GM19397 (cell line): ENCODE data around the gene MAMSTR.
"Not testable (repeated sequence)": the region's sequence is repeated elsewhere in the genome, so short reads cannot be mapped to it uniquely, and the experiment has no call there.

ENCODE experiments used
- ATAC-seq: cut with Tn5 transposase; IDR thresholded peaks from one replicate; pipeline ENCODE4 v1.9.1; 2021; ENCODE audit warnings: mild to moderate bottlenecking, moderate library complexity; ENCODE audit not compliant: unreplicated experiment

The MAMSTR gene

DNA sequence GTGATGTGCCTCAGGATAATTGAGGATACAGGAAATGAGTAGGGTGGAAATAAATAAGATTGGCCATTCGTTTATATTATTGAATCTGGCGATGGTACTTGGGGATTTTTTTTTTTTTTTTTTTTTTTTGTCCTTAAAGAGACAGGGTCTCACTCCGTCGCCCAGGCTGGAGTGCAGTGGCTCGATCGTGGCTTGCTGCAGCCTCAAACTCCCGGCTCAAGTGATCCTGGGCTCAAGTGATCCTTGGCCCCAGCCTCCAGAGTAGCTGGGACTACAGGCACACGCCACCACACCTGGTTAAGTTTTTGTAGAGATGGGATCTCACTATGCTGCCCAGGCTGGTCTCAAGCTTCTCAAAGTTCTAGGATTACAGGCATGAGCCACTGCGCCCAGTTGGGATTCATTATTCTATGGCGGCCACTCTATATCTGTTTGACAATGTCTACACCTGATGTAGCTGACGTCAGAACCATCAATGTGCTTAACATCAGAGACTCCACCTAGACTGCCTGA lies 2.7 kb upstream of the MAMSTR start:
- ATAC-seq, result no peak

DNA sequence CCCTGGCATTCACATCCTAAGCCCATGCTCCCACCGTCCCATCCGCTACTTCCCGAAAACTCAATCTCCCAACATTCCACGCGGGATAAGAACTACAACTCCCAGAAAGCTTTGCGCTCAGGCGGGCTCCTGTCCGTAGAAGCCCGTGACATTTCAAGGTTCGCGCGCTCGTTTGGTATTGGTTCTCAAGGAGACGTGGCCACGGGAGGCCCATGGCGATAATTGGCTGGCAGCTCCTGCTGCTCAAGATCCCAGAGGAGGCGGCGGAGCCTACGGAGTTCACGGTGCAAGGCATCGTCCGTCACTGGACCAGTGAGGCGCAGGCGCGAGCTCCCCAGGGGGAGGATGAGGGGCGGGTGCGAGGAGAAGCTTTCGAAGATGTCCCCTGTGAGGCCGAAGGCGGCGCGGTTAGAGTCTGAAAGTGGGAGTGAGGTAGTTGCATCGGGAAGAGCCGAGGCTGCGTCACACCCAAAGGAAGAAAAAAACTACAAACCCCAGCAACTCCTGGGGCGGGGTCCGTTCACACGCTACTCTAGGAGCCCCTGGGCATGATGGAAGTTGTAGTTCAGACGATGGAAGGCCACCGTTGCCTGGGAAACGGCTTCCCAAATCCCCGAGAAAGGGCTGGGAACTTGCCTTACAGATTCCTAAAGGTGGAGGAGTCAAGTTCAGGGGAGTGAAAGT lies 1.2 kb upstream of the MAMSTR start:
- ATAC-seq, result peak; percentile 79

DNA sequence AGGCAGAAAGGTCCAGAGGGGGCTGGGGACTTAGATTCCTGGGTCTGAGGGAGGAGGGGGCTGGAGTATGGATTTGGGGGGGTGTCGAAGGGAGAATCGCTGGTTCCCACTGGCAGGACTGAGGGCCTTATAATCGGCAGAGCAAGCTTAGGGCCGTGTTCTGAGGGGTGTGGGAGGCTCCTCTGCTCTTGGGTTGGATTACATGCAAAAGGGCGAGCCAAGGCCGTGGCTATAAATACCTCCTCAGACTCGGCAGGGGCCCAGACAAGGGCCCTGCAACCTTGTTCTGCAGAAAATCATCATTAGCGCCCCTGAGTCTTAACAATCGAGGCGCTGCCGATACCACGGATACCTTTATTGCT lies 707 bp upstream of the MAMSTR start:
- peak; percentile 2 for ATAC-seq

DNA sequence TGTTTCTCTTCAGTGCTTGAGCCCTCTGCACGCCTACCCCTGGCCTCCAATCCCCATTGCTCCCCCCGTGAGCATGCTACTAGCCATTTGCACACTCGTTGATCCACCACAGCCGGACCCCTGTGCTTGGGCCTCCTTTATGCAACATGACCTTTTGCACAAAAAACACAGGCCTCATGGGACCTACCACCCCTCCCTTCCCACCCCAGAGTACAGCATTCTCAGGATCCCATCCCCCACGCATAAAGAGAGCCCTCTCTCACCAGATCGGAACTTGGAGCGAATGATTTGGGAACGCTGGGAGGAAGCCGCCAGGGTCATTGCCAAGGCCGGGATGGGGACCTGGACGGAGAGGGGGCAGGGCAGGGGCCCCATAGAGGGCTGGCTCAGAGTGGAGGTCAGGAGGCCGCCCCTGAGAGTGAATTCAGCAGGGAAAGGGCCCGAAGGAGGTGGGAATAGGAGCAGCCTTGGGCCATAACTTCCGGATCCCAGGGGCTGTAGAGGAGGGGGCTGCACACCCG lies 754 bp downstream of the MAMSTR start:
- ATAC-seq, result no peak

DNA sequence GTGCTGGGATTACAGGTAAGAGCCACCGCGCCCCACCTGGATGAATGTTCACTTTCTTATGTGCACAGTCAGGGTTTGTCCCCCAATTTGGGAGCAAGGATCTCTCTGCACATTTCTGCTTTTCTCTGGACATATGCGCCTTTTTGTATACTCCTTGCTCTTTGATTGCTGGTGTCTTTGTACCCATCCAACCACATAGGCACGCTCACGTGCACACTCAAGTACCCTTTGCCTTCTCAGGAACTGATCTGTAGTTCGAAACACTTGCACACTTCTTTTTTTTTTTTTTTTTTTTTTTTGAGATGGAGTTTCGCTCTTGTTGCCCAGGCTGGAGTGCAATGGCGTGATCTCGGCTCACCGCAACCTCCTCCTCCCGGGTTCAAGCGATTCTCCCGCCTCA lies 1.4 kb downstream of the MAMSTR start:
- not testable (repeated sequence) for ATAC-seq

DNA sequence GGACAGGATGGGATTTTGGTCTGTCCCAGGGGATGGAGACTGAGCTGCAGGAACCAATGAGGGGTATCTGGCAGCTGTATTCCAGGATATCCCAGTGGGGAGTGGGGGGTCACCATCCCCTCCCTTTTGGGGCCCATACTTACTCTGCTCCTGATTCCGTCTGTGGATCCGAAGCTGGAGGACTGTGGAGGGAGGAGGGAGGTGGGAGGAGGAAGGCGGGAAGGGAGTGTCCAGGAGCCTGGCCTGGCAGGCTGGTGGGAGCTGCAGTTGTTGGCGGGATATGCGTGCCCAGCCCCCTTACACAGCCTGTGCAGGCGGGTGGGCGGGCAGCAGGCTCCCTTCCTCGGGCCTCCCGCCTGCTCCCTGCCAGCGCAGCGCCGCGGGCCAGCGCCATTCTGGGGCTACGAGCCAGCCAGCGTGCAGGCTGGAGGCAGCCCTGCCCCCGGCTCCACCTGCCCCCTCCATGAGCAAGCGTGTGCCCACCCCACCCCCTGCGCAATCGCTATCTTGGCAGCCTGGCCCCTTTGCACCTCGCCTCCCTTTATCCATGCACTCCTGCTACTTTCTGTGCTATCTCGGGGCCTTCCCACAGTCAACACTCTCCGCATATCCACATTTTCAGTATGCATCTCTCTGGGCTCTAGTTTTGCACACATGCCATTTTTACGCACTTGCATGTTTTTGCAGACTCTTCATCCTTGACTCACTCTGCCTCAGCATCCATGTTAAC lies 2.8 kb downstream of the MAMSTR start:
- ATAC-seq, result no peak

DNA sequence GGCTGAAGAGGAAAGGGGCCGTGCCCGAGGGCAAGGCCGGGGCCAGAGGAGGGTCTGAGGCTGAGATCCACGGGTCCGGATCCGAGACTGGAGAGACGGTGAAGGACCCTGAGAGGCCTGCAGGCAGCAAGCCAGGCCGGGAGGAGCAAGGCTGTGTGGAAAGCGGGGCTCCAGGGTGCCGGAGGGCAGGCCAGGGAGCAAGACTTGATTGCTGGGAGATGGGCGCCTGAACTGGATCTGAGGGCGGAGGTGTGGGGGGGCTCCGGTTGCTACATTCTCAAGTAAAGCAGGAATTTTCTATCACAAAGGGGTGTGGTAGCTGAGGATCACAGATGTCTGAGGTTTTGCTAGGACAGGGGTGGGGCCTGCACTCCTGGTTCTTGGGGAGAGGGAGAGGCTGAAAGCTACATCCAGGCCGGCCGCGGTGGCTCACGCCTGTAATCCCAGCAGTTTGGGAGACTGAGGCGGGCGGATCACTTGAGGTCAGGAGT lies 3.8 kb downstream of the MAMSTR start:
- no peak for ATAC-seq

DNA sequence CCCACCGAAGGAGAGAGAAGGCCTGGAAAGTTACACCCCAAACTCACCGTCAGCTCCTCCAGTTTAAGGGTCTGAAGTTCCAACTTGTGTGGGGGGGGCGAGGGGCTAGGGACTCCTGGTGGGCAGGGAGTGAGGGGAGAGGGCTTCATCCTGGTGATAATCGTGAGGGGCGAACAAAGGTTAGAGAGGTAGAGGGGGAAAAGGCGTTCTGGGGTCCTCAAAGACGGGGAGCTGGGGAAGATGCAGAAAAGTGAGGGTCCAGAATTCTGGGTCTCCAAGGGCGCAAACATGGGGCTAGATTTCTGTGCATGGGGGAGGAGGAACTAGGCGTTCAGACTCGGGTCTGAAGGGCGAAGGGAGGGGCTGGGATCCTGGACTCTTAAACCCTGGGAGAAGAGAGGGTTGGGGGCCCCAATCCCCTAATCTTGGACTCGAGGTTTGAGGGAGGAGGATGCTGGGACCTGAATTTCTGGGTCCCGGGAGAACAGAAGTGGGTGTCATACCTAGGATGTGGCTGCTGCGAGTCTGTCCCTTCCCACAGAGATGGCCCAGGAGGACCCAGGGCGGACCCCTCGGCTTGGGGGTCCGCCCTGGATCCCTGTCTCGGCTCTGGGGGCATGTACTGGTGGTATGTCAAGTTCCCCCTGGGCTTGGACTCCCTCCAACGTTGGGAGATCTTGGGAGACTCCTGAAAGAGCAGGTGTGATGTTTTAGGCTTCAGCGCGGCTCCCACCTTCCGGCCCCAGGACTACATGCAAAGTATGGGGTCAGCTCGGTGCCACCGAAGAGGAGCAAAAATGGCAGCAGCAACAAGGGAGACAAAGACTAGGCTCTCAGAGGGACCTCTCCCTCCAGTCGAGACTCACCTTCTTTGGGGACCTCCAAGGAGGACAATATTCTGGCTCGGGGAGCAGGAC lies 4.5 kb downstream of the MAMSTR start:
- ATAC-seq, result no peak

DNA sequence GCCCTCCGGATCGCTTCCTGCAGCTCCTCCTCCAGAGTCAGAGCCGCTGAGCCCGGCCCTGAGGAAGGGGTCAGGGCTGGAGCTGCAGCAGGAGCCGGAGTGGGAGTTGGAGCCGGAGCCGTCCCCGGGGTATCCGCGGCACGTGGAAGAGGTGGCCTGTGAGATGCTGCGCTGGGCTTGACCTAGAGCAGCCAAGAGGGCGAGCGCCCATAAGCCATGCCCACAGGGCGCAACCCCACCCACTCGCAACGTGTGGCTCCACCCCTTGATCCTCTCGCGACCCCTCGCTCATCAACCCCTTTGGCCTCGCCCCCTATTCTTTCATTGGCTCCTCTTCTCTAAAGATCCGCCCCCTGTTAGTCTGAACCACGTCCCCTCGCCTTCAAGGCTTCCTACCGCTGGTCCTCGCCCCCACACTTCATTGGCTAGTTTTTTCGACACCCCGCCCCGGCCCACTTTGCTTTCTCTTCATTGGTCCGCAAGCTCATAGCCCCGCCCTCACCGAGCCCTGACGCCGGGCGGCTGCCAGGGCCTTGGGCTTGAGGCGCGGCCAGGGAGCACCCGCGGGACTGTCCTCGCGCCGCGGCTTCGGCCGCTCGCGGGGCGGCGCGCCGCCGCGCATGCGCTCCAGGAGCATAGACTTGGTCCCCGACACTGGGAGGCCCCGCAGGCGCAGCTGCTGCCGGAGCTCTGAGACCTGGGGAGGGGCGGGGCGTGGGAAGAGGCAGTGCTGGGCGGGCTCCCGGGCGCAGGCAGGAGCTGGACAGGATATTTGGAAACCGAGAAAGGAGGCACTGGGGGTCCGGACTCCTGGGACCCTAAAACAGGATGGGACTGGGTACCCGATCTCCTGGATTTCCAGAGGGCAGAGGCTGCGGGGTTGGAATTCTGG lies 5.4 kb downstream of the MAMSTR start:
- peak; percentile 89 for ATAC-seq

DNA sequence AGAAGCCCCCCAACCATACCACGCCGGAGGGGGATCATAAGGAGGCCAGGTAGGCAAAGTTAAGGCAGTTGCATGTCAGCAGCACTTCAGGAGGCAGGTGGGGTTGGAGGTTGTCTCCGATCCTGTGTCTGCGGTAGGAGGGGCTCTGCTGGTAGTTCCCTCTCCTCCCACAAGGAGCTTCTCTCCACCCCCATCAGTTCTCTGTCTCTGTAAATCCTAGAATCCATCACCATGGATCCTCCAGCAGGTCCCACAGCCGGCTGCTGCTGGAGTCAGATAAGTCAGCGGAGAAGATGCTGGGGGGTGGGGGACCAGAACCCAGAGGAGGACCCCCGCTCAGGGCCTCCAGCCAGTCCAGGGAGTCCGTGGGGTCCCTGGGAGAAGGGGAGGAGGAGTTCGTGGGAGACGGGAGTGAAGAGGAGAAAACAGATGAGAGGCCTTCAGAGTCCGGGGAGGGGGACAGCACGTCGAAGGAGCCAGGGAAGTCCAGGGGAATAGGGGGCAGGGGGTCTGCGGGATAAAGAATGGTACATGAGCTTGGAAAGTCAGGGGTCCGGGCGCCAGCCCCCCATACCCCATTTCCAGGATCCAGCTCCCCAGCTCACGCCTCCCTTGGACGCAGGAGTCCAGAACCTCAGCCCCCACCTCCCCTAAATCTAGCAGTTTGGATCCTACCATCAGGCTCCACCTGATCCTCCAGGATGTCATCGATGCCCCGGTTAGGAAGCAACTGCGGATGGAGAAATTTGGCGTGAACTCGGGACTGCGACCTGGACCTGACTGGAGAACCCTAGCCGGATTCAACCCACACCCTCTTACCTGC lies 6.3 kb downstream of the MAMSTR start:
- ATAC-seq, result no peak

DNA sequence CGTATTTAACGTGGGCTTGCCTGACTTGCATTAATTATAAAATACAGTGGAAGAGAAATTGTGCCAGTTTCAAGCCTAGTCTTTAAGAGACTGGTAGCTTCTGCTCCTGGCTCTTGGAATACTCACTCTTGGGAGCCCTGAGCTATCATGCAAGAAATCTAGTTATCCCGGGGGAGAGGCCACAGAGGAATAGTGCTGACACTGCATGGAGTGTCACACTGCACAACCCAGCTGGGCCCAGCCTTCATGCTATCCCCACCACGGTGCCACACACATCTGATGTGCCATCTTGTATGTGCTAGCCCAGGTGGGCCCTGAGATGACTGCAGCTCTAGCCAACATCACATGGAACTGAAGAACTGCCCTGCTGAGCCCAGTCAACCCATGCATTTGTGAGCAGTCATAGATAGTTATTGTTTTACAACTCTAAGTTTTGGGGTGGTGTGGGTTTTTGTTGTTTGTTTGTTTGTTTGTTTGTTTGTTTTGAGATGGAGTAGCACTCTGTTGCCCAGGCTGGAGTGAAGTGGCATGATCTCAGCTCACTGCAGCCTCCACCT lies 8.3 kb downstream of the MAMSTR start:
- no peak for ATAC-seq

DNA sequence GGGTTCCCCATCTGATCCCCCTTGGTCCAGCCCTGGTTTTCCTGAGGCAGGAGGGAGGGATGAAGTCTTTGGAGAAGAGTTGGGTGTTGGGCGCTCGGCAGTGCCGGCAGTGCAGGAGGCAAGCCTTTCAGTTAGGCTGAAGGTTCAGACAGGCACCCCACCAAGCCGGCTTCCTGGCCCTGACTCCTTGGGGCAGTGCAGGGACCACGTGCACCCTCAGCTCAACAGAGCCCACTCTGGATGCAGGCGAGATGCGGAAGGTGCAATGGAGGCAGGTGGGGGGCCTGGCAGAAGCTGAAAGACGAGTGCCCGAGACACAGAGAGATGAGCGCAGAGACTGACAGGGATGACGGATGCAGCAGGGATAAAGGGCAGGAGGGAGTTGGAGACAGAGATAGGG lies 11.1 kb downstream of the MAMSTR start:
- no peak for ATAC-seq

DNA sequence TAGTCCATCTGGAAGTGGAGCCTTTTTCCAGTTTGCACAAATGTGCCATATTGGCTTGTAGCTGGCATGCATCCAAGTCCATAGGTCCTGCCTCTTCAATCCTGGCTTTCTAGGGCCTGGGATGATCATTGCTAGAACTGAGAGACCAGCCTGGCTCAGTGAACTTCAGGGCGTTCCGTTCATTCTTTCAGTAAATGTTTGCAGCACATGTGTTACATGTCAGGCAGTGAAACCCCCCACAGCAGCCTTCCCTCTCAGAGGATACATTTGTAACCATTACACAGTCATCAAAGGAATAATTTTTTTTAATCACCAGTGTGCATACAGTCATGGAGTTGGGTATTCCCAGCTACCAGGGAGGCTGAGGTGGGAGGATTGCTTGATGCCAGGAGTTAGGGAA lies 14.1 kb downstream of the MAMSTR start:
- ATAC-seq, result no peak

DNA sequence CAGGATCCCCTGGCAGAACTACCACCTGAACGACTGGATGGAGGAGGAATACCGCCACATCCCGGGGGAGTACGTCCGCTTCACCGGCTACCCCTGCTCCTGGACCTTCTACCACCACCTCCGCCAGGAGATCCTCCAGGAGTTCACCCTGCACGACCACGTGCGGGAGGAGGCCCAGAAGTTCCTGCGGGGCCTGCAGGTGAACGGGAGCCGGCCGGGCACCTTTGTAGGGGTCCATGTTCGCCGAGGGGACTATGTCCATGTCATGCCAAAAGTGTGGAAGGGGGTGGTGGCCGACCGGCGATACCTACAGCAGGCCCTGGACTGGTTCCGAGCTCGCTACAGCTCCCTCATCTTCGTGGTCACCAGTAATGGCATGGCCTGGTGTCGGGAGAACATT lies 16.2 kb downstream of the MAMSTR start:
- no peak for ATAC-seq

DNA sequence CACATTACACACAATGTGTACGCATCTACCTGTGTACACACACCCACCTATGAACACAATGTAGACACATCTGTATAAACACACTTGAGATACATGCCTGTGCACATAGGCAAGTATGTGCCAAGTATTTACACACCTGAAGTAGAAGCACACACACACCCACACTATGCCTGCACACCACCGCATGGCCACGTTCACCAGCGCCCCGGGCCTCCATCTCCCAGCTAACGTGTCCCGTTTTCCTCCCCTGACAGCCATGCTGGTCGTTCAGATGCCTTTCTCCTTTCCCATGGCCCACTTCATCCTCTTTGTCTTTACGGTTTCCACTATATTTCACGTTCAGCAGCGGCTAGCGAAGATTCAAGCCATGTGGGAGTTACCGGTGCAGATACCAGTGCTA lies 16.8 kb downstream of the MAMSTR start:
- ATAC-seq, result no peak

DNA sequence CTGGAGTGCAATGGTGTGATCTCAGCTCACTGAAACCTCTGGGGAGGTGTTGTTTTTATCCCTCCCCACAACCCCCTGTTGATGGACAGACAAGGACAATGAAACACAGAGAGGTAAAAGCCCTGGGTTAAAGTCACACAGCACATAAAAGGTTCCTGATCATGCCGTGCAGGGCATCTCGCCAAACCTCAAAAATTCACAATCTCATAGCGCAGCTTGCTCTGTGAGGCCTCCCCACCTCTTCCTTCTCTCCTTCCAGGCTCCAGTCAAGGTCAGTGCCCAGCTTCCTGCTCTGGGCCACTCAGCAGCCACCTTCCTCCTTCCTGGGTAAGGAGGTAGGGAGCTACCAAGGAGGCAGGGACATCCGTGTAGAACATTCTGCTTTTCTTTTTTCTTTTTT lies 21.5 kb downstream of the MAMSTR start:
- no peak for ATAC-seq

DNA sequence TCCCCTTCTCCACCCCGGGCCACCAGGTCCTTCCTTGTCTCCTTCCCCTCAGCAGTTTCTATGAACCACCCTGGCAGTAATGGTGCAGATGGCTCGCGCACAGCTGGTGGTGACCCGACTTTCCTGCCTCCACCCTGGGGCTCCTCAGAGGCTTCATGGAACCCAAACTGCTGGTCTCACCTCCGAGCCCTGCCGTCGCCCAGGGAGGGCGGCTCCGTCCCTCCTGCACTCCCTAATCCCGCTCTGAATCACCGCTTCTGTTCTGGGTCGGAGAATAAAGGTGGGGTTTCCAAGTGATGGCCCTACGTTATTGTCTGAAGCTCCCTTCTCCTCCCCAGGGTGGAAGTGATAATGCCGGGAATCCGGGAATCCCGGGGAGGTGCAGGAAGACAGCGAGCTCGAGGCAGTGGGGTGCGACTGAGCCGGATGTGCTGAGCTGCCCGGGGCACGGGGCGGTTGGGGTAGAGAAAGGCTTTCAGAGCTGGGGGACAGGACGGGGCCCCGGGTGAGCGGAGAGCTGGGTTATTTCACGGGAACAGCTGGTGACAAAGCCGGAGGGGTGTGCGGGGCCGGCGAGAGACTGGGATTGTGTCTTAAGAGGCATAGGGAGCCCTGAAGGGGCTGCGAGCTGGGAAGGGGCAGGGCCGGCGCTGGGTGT lies 23.0 kb downstream of the MAMSTR start:
- ATAC-seq, result no peak

DNA sequence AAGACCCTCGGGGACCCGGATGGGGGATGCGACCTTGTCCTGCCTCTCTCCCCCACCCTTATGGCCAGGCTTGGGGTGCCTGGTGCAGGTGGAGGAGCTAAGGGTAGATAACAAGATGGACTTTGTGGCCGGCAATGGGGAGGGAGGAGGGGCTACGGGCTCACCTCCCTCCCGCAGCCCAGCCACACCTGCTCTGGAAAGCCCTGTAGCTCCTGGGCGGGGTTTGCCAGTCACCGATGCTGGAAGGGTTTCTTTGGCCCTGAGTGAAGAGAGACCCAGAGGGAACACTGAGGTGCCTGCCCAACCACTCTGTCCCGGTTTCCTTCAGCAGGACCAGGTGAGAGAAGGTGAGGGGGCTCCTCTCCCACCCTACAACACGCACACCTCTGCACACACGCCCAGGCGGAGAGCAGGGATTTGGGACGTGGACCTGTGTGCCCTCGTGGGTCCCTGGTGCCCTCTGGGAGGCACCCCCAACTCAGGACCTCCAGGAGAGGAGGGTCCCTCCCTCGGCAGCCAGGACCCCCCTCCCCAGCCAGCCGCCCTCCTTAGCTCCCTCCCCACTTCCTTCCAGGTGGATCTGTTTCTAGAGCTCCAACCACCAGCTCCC lies 23.7 kb downstream of the MAMSTR start, which contains the start of gene FUT2:
Gene FUT2 (plus strand): TSS at position 229 of the 610 bp plus-strand sequence. CDS start 6,986 bp downstream, outside the sequence.
- ATAC-seq, result no peak
